GM19438 (cell line): ENCODE results near the gene NTM.

Experiments used
- ATAC-seq: cut with Tn5 transposase; IDR thresholded peaks from one replicate; pipeline ENCODE4 v1.9.1; 2021; ENCODE audit warnings: low read depth; ENCODE audit not compliant: unreplicated experiment

Gene NTM

GRCh38 chr11:131796541-131796940 lies 426.1 kb downstream of the NTM start:
- ATAC-seq = no peak

- no peak for ATAC-seq
Observed at GRCh38 chr11:131800452-131800851, 430.0 kb downstream of the NTM start.

GRCh38 chr11:131802440-131803115 lies 432.2 kb downstream of the NTM start:
- no peak for ATAC-seq

GRCh38 chr11:131807876-131808275 lies 437.5 kb downstream of the NTM start:
- no peak for ATAC-seq

GRCh38 chr11:131808470-131808869 lies 438.1 kb downstream of the NTM start:
- no peak for ATAC-seq

- ATAC-seq = no peak
Observed at GRCh38 chr11:131809203-131809918, 438.9 kb downstream of the NTM start.

GRCh38 chr11:131810541-131810940 lies 440.1 kb downstream of the NTM start:
- ATAC-seq = no peak

- ATAC-seq = no peak
Observed at GRCh38 chr11:131811383-131811782, 441.0 kb downstream of the NTM start.

- no peak for ATAC-seq
Observed at GRCh38 chr11:131814108-131814507, 443.7 kb downstream of the NTM start.

GRCh38 chr11:131815590-131815989 lies 445.2 kb downstream of the NTM start:
- ATAC-seq = no peak

GRCh38 chr11:131816051-131816450 lies 445.6 kb downstream of the NTM start:
- ATAC-seq = no peak

- ATAC-seq = no peak
Observed at GRCh38 chr11:131817687-131818188, 447.3 kb downstream of the NTM start.

GRCh38 chr11:131819865-131820264 lies 449.4 kb downstream of the NTM start:
- ATAC-seq = no peak

- ATAC-seq = no peak
Observed at GRCh38 chr11:131822506-131822905, 452.1 kb downstream of the NTM start.

- no peak for ATAC-seq
Observed at GRCh38 chr11:131823772-131824171, 453.4 kb downstream of the NTM start.

GRCh38 chr11:131824771-131825170 lies 454.4 kb downstream of the NTM start:
- ATAC-seq = no peak

- ATAC-seq = no peak
Observed at GRCh38 chr11:131827430-131827829, 457.0 kb downstream of the NTM start.

GRCh38 chr11:131829725-131830124 lies 459.3 kb downstream of the NTM start:
- ATAC-seq = no peak

GRCh38 chr11:131832079-131832478 lies 461.7 kb downstream of the NTM start:
- ATAC-seq = no peak

GRCh38 chr11:131833366-131833765 lies 463.0 kb downstream of the NTM start:
- ATAC-seq = no peak

- no peak for ATAC-seq
Observed at GRCh38 chr11:131837562-131837961, 467.1 kb downstream of the NTM start.

GRCh38 chr11:131838016-131838415 lies 467.6 kb downstream of the NTM start:
- ATAC-seq = no peak
